Measurements from ENCODE around the gene GNPDA2.

The GNPDA2 gene

GRCh38 chr4:44727471-44727870, 1.1 kb upstream of the GNPDA2 start:
- Histone ChIP-seq H3K9ac (ENCODE audit: low read depth, low read length) (no peak overlapping the region), H3K4me3 (ENCODE audit: low read depth, low read length) (no peak overlapping the region), H3K9me3 (ENCODE audit: control insufficient read depth, insufficient read depth, low read length) (no peaks in the 10 kb centered on the region), H3K27me3 (ENCODE audit: control insufficient read depth, insufficient read depth, low read length) (peaks cover 21% of the 10 kb centered on the region), H3K36me3 (ENCODE audit: control insufficient read depth, insufficient read depth, low read length) (no peaks in the 10 kb centered on the region), H3K4me1 (ENCODE audit: control insufficient read depth, insufficient read depth, low read length) (no peaks in the 10 kb centered on the region)

DNA sequence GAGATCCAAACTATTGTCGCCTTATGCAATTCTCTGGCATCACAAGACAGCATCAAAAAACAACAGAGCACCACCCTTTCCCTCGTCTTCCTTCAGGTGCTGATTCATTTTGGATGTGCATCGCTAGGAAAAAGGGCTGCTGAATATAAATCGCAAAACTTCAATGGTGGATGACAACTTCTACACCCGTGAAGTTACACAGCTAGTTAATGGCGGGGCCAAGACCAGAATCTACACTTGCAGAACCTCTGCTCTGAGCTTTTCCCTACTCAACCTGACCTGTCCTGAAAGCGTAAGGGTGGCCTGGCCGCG, 674 bp downstream of the GNPDA2 start:
- H3K4me3 ChIP-seq (ENCODE audit: low read depth, low read length) = peak overlapping the region; percentile 76
- H3K9me3 ChIP-seq (ENCODE audit: control insufficient read depth, insufficient read depth, low read length) = no peaks in the 10 kb centered on the region
- H3K36me3 ChIP-seq (ENCODE audit: control insufficient read depth, insufficient read depth, low read length) = no peaks in the 10 kb centered on the region
- H3K4me1 ChIP-seq (ENCODE audit: control insufficient read depth, insufficient read depth, low read length) = no peaks in the 10 kb centered on the region
- H3K9ac ChIP-seq (ENCODE audit: low read depth, low read length) = peak overlapping the region; percentile 72
- H3K27me3 ChIP-seq (ENCODE audit: control insufficient read depth, insufficient read depth, low read length) = peaks cover 21% of the 10 kb centered on the region

DNA sequence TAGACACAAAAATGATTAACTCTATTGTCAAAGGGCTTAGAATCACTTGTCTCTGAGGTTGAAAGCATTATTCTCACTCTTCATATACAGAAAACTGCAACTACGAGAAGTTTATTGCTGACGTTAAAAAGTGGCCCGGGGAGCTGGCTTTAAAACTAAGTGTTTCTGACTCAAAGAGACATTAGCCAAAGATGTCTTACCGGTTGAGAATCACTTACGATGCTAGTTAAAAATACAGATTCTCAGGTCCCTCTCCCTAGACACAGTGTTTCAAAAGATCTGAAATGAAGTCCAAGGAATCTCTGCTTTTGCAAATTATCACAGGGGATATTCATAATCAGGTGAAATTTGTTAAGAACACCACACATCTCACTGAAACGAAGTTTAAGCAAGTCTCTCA, 1.2 kb downstream of the GNPDA2 start:
- no peaks in the 10 kb centered on the region for H3K4me1 ChIP-seq (ENCODE audit: control insufficient read depth, insufficient read depth, low read length)
- H3K9ac ChIP-seq (ENCODE audit: low read depth, low read length) = no peak overlapping the region
- H3K27me3 ChIP-seq (ENCODE audit: control insufficient read depth, insufficient read depth, low read length) = peaks cover 21% of the 10 kb centered on the region
- H3K4me3 ChIP-seq (ENCODE audit: low read depth, low read length) = peak overlapping the region; percentile 76
- no peaks in the 10 kb centered on the region for H3K36me3 ChIP-seq (ENCODE audit: control insufficient read depth, insufficient read depth, low read length)
- no peaks in the 10 kb centered on the region for H3K9me3 ChIP-seq (ENCODE audit: control insufficient read depth, insufficient read depth, low read length)

GRCh38 chr4:44722001-44722400, 4.4 kb downstream of the GNPDA2 start:
- H3K4me1 ChIP-seq (ENCODE audit: control insufficient read depth, insufficient read depth, low read length) = no peaks in the 10 kb centered on the region
- no peak overlapping the region for H3K4me3 ChIP-seq (ENCODE audit: low read depth, low read length)
- no peak overlapping the region for H3K9ac ChIP-seq (ENCODE audit: low read depth, low read length)
- no peaks in the 10 kb centered on the region for H3K36me3 ChIP-seq (ENCODE audit: control insufficient read depth, insufficient read depth, low read length)
- peaks cover 11% of the 10 kb centered on the region for H3K27me3 ChIP-seq (ENCODE audit: control insufficient read depth, insufficient read depth, low read length)
- H3K9me3 ChIP-seq (ENCODE audit: control insufficient read depth, insufficient read depth, low read length) = no peaks in the 10 kb centered on the region

- Histone ChIP-seq H3K9ac (ENCODE audit: low read depth, low read length) (no peak overlapping the region), H3K36me3 (ENCODE audit: control insufficient read depth, insufficient read depth, low read length) (no peaks in the 10 kb centered on the region), H3K9me3 (ENCODE audit: control insufficient read depth, insufficient read depth, low read length) (no peaks in the 10 kb centered on the region), H3K4me3 (ENCODE audit: low read depth, low read length) (no peak overlapping the region), H3K27me3 (ENCODE audit: control insufficient read depth, insufficient read depth, low read length) (peaks cover 5% of the 10 kb centered on the region), H3K4me1 (ENCODE audit: control insufficient read depth, insufficient read depth, low read length) (no peaks in the 10 kb centered on the region)
Observed at GRCh38 chr4:44720371-44720770, 6.0 kb downstream of the GNPDA2 start.

DNA sequence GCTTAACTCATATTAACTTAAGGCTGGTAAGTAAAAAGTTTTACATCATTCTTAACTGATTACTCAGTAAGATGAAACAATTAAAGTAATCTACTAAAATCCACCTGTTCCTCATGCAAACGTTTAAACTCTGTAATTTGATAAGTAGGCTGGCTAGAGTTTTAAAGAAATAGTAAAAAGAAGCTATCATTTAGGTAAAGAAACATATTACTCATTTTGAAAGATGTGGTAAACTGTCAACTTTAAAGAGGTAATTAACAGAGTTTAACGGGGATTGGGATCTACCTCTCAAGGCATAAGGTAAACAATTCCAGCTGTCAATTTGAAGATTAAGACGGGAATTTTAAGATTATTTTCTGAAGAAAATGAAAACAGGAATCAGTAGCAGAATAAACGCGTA, 9.8 kb downstream of the GNPDA2 start:
- H3K4me1 ChIP-seq (ENCODE audit: control insufficient read depth, insufficient read depth, low read length) = no peaks in the 10 kb centered on the region
- no peaks in the 10 kb centered on the region for H3K36me3 ChIP-seq (ENCODE audit: control insufficient read depth, insufficient read depth, low read length)
- no peaks in the 10 kb centered on the region for H3K9me3 ChIP-seq (ENCODE audit: control insufficient read depth, insufficient read depth, low read length)
- H3K9ac ChIP-seq (ENCODE audit: low read depth, low read length) = no peak overlapping the region
- H3K27me3 ChIP-seq (ENCODE audit: control insufficient read depth, insufficient read depth, low read length) = no peaks in the 10 kb centered on the region
- H3K4me3 ChIP-seq (ENCODE audit: low read depth, low read length) = no peak overlapping the region

DNA sequence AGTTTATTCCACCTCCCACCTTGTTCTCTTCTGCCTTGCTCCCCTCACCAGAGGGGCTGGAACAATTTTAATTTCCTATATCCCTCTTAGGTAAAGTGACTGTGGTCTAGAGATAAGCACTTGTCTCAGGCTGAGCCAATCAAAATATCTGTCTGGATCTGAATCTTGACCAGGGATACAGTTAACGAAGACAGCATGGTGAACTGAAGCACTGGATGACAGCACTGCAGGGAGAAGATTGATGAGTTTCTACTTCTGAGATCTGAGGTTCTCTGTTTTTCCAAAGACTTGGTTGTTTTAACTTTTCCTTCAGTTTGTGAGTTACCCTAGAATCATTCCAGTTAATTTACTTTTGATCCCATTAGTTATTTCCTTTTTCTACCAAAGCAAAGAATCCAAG, 13.2 kb downstream of the GNPDA2 start:
- Histone ChIP-seq H3K36me3 (ENCODE audit: control insufficient read depth, insufficient read depth, low read length) (no peaks in the 10 kb centered on the region), H3K4me1 (ENCODE audit: control insufficient read depth, insufficient read depth, low read length) (no peaks in the 10 kb centered on the region), H3K9ac (ENCODE audit: low read depth, low read length) (no peak overlapping the region), H3K4me3 (ENCODE audit: low read depth, low read length) (no peak overlapping the region), H3K9me3 (ENCODE audit: control insufficient read depth, insufficient read depth, low read length) (no peaks in the 10 kb centered on the region), H3K27me3 (ENCODE audit: control insufficient read depth, insufficient read depth, low read length) (no peaks in the 10 kb centered on the region)

GRCh38 chr4:44704673-44705072, 21.7 kb downstream of the GNPDA2 start:
- H3K36me3 ChIP-seq (ENCODE audit: control insufficient read depth, insufficient read depth, low read length) = no peaks in the 10 kb centered on the region
- no peaks in the 10 kb centered on the region for H3K27me3 ChIP-seq (ENCODE audit: control insufficient read depth, insufficient read depth, low read length)
- no peaks in the 10 kb centered on the region for H3K4me1 ChIP-seq (ENCODE audit: control insufficient read depth, insufficient read depth, low read length)
- H3K9me3 ChIP-seq (ENCODE audit: control insufficient read depth, insufficient read depth, low read length) = no peaks in the 10 kb centered on the region
- no peak overlapping the region for H3K9ac ChIP-seq (ENCODE audit: low read depth, low read length)
- no peak overlapping the region for H3K4me3 ChIP-seq (ENCODE audit: low read depth, low read length)

DNA sequence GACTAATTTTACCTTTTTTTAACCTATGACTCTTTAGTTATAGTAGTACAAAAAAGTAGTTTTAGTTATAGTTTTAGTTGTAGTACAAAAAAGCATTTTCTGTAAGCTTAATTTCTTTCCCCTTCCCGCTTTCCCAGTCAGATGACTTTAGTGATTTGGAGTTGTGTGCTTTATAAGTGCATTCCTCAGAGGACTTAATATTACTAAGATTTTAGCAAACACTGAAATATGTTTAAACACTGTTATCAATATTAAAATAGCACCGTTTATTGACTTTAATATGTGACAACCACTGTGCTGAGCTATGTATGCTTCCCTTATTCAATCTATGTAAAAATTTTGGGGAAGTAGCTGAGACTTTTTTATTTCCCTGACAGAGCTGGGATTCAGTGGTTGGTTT, 25.3 kb downstream of the GNPDA2 start:
- Histone ChIP-seq H3K36me3 (ENCODE audit: control insufficient read depth, insufficient read depth, low read length) (peaks cover 3% of the 10 kb centered on the region), H3K9ac (ENCODE audit: low read depth, low read length) (no peak overlapping the region), H3K27me3 (ENCODE audit: control insufficient read depth, insufficient read depth, low read length) (no peaks in the 10 kb centered on the region), H3K4me3 (ENCODE audit: low read depth, low read length) (no peak overlapping the region), H3K9me3 (ENCODE audit: control insufficient read depth, insufficient read depth, low read length) (no peaks in the 10 kb centered on the region), H3K4me1 (ENCODE audit: control insufficient read depth, insufficient read depth, low read length) (no peaks in the 10 kb centered on the region)

DNA sequence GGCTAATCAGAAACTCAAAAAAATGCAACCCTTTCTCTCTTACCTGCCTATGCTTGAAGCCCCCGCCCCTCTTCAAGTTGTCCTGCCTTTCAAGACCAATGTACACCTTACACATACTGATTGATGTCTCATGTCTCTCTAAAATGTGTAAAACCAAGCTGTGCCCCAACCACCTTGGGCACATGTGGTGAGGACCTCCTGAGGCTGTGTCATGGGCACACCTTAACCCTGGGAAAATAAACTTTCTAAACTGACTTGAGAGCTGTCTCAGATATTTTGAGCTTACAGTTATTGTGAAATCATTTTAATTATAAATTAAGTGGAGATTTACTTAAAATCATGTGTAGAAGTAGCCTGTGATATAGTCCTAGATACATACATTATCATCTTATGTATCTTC, 25.9 kb downstream of the GNPDA2 start:
- no peaks in the 10 kb centered on the region for H3K9me3 ChIP-seq (ENCODE audit: control insufficient read depth, insufficient read depth, low read length)
- no peaks in the 10 kb centered on the region for H3K4me1 ChIP-seq (ENCODE audit: control insufficient read depth, insufficient read depth, low read length)
- H3K36me3 ChIP-seq (ENCODE audit: control insufficient read depth, insufficient read depth, low read length) = peaks cover 3% of the 10 kb centered on the region
- no peak overlapping the region for H3K9ac ChIP-seq (ENCODE audit: low read depth, low read length)
- no peaks in the 10 kb centered on the region for H3K27me3 ChIP-seq (ENCODE audit: control insufficient read depth, insufficient read depth, low read length)
- no peak overlapping the region for H3K4me3 ChIP-seq (ENCODE audit: low read depth, low read length)

GRCh38 chr4:44684648-44685047, 41.7 kb downstream of the GNPDA2 start:
- Histone ChIP-seq H3K36me3 (ENCODE audit: control insufficient read depth, insufficient read depth, low read length) (peaks cover 3% of the 10 kb centered on the region), H3K9me3 (ENCODE audit: control insufficient read depth, insufficient read depth, low read length) (no peaks in the 10 kb centered on the region), H3K27me3 (ENCODE audit: control insufficient read depth, insufficient read depth, low read length) (no peaks in the 10 kb centered on the region)

DNA sequence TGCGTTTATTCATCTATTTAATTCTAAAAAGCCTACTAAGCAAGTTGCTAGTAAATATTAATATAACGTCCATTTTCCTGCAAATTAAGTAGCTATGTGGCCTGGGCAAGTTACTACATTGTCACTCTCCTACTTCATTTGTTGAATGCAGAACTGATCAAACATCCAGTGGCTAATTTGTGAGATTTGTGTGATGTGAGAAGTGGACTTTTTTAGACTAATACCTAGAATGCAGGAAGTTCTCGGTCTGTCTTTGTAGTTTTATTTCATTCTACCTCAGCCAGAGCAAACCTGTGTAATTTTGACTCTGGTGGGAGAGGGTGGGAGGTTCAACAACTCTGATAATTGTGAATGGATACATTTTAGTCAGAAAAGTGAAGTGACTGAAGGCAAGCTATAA, 47.3 kb downstream of the GNPDA2 start:
- Histone ChIP-seq H3K36me3 (ENCODE audit: control insufficient read depth, insufficient read depth, low read length) (no peaks in the 10 kb centered on the region), H3K4me3 (ENCODE audit: low read depth, low read length) (peak overlapping the region; percentile 98), H3K9me3 (ENCODE audit: control insufficient read depth, insufficient read depth, low read length) (no peaks in the 10 kb centered on the region), H3K9ac (ENCODE audit: low read depth, low read length) (peak overlapping the region; percentile 94), H3K27me3 (ENCODE audit: control insufficient read depth, insufficient read depth, low read length) (no peaks in the 10 kb centered on the region), H3K4me1 (ENCODE audit: control insufficient read depth, insufficient read depth, low read length) (no peaks in the 10 kb centered on the region)

More at GRCh38 chr4:44684648-44685047, 41.7 kb downstream of the GNPDA2 start:
- Histone ChIP-seq H3K4me3 (ENCODE audit: low read depth, low read length) (no peak overlapping the region), H3K9ac (ENCODE audit: low read depth, low read length) (no peak overlapping the region), H3K4me1 (ENCODE audit: control insufficient read depth, insufficient read depth, low read length) (no peaks in the 10 kb centered on the region)
